ENCODE data around the gene GNL1. TPM values are rescaled to one million over a fixed set of nuclear protein-coding genes. Genes with fewer than 3 reads are reported as not detected.

Gene GNL1
- total and polyA plus RNA-seq, 9 of the 15 experiments (the other 6 are each of a cell fraction or from before 2014, with no cell fraction given), result 0.73 to 112 (median 58.0) TPM

GRCh38 chr6:30556066-30556905, at the start of gene GNL1 (continued):
- TF ChIP-seq FOXP4 (CRISPR knock-in tag; IDR thresholded peaks at IDR 0.05; ENCODE audit: borderline replicate concordance) (peak; percentile 81; the same call in 1 of the 2 replicates), THAP7 (CRISPR knock-in tag; IDR thresholded peaks at IDR 0.05) (no peak), SNRNP70 (optimal IDR thresholded peaks at IDR 0.05; ENCODE audit: low read depth, low read length) (no peak), ATF1 (CRISPR knock-in tag; IDR thresholded peaks at IDR 0.05) (peak; percentile 81), ATF1 (tag; IDR thresholded peaks at IDR 0.05) (peak; percentile 99), NFXL1 (CRISPR knock-in tag; IDR thresholded peaks at IDR 0.05) (no peak), ZNF655 (CRISPR knock-in tag; IDR thresholded peaks at IDR 0.05) (no peak), FIP1L1 (IDR thresholded peaks at IDR 0.05; ENCODE audit: low read depth, low read length, poor library complexity, severe bottlenecking) (peak; percentile 95), MAFK (IDR thresholded peaks at IDR 0.05; ENCODE audit: low read length) (no peak), ZKSCAN3 (CRISPR knock-in tag; IDR thresholded peaks at IDR 0.05) (peak; percentile 89), MED1 (CRISPR knock-in tag; IDR thresholded peaks at IDR 0.05; ENCODE audit: borderline replicate concordance) (no peak), RBM17 (IDR thresholded peaks at IDR 0.05; ENCODE audit: borderline replicate concordance, low read depth, low read length) (no peak), TCF7 (IDR thresholded peaks at IDR 0.05; ENCODE audit: borderline replicate concordance) (no peak), PHF20 (IDR thresholded peaks at IDR 0.05; ENCODE audit: partially characterized antibody) (no peak), AFF1 (IDR thresholded peaks at IDR 0.05; ENCODE audit: low read depth in 1 of 2, partially characterized antibody in 2 of 2) (peak in 1 of 2 experiments; percentile 0), ZNF436 (CRISPR knock-in tag; IDR thresholded peaks at IDR 0.05) (no peak), ZNF143 (CRISPR knock-in tag; IDR thresholded peaks at IDR 0.05) (no peak; the same call in 1 of the 2 replicates), MCM7 (IDR thresholded peaks at IDR 0.05) (no peak), CBFB (CRISPR knock-in tag; IDR thresholded peaks at IDR 0.05) (no peak)

Measured in K562 (cell line).